Activated CD4-positive, alpha-beta memory T cell treated with anti-CD3 and anti-CD28 coated beads, Interleukin-2, amount 10 ng/mL, durations not matched to agents 7 days and 5 days (primary cell): ENCODE measurements around the gene DISP2. TPM values are rescaled to one million over a fixed set of nuclear protein-coding genes. Genes with fewer than 3 reads are reported as not detected.

Experiments
- CTCF ChIA-PET: fragments of 350-600 bp; sonication (Branson Sonifier 250); formaldehyde crosslinking; loops from one replicate; lab custom pipeline; 2021; ENCODE audit warnings: antibody characterized with exemption, inconsistent platforms; lab: Charles Lee
- POLR2A ChIA-PET: fragments of 350-600 bp; sonication (Branson Sonifier 250); formaldehyde crosslinking; loops from one replicate; lab custom pipeline; 2021; ENCODE audit warnings: antibody characterized with exemption; lab: Charles Lee
- DNase-seq: peaks from one replicate; pipeline ENCODE4 v3.0.0-alpha.2; 2020
- H3K27ac Mint-ChIP-seq: one replicate; pipeline ENCODE4 v1.8.0; 2021; ENCODE audit warnings: mild to moderate bottlenecking, mixed read lengths
- H3K27me3 Mint-ChIP-seq: one replicate; pipeline ENCODE4 v1.8.0; 2021; ENCODE audit warnings: mixed read lengths
- H3K36me3 Mint-ChIP-seq: one replicate; pipeline ENCODE4 v1.8.0; 2021; ENCODE audit warnings: low read depth, mixed read lengths
- H3K4me1 Mint-ChIP-seq: one replicate; pipeline ENCODE4 v1.8.0; 2021; ENCODE audit warnings: mixed read lengths
- H3K4me3 Mint-ChIP-seq: one replicate; pipeline ENCODE4 v1.8.0; 2021; ENCODE audit warnings: mild to moderate bottlenecking, mixed read lengths
- H3K9me3 Mint-ChIP-seq: one replicate; pipeline ENCODE4 v1.8.0; 2021; ENCODE audit warnings: mixed read lengths
- total RNA-seq, 2 experiments: library from RNA; stranded (reverse); gene quantifications; one replicate each; pipeline ENCODE4 v1.2.3, GENCODE V29; 2021

DISP2 gene
- total RNA-seq, 2 experiments from 2014 or later: 0.03 to 0.18 TPM

DNA sequence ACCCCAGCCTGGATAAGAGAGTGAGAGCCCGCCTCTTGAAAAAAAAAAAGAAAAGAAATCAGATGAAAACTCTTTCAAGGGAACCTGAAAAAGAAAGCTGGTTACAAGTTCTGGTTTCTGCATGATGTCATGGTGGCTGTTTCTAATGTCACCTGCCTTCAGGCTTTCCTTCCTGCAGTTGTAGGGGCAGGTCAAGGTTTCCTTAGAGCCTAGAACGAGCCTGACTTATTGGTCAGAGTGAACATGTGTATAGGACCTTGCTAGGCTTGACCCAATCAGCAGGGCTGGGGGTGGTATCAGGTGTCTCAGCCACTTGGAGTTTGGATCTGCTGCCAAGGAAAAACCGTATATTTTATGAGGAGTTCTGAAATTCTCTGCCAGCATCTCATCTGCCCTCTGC, 51.3 kb downstream of the DISP2 start:
- peaks cover 48% of the 10 kb centered on the region for H3K4me1 Mint-ChIP-seq
- CTCF ChIA-PET: interaction anchor here (1.0 kb wide), 1 partner anchor 72 kb away, joined by 5 read pairs; no protein-coding TSS in a partner anchor
- no peak for DNase-seq
- no peaks in the 10 kb centered on the region for H3K27me3 Mint-ChIP-seq
- peaks cover 36% of the 10 kb centered on the region for H3K36me3 Mint-ChIP-seq
- H3K27ac Mint-ChIP-seq: peak overlapping the region; percentile 5
- H3K4me3 Mint-ChIP-seq: no peak overlapping the region
- POLR2A ChIA-PET: interaction anchor here (1.2 to 2.2 kb wide), 3 partner anchors 10 to 26 kb away, joined by 3 to 6 read pairs (median 5); no protein-coding TSS in a partner anchor
- H3K9me3 Mint-ChIP-seq: no peaks in the 10 kb centered on the region

DNA sequence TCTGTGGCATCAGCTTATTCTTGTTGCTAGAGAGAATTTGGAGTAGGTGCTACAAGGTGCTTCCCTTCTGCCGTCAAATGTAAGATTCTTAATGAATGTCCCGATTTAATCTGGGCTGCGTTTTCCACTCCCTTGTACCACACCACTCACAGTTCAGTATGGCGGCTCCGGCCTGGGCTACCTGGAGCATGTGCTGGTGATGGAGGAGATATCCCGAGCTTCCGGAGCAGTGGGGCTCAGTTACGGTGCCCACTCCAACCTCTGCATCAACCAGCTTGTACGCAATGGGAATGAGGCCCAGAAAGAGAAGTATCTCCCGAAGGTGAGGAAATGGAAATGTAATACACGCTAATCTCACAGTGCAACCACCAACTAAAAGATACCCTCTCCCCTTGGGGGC, 52.5 kb downstream of the DISP2 start:
- POLR2A ChIA-PET: interaction anchor here (1.2 to 1.3 kb wide), 2 partner anchors 15 to 39 kb away, joined by 3 read pairs; no protein-coding TSS in a partner anchor
- Mint-ChIP-seq H3K27me3 (no peaks in the 10 kb centered on the region), H3K9me3 (no peaks in the 10 kb centered on the region), H3K4me1 (peaks cover 37% of the 10 kb centered on the region), H3K4me3 (no peak overlapping the region), H3K27ac (peak overlapping the region; percentile 1), H3K36me3 (peaks cover 42% of the 10 kb centered on the region)
- no peak for DNase-seq
- CTCF ChIA-PET: no interaction called here

DNA sequence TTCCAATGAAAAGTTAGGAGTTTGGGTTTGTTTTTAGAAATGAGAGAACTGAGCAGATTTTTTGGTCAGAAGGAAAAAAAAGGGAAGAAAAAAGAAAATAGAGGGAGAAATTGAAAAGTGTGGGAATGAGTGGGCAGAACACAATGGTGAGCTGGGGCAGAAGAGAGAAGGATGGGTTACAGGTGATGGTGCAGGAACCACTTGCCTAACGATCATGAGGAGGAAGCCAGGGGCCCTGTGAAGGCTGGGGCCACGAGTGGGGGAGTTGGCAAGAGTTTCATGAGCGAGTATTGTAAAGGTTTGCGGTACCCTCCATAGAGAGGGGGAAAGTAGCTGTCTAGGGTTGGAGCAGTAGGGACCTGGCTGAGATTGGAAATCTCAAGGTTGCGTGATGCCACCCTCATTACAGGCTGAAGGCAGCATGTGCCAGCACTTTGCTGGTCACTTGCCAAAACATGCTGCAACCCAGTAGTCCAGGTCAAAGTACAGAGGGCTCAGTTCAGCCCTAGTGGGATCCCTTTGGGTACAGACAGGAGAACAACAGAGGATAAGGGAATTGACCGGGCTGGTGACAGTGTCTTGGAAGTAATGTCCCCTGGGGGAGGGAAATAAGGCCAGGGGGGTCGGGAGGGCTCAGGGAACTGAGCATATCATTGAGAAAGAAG, 54.2 kb downstream of the DISP2 start:
- Mint-ChIP-seq H3K4me1 (peaks cover 26% of the 10 kb centered on the region), H3K27me3 (no peaks in the 10 kb centered on the region), H3K36me3 (peaks cover 46% of the 10 kb centered on the region), H3K9me3 (no peaks in the 10 kb centered on the region), H3K4me3 (no peak overlapping the region), H3K27ac (no peak overlapping the region)
- ChIA-PET POLR2A (no interaction called here), CTCF (no interaction called here)
- DNase-seq: no peak

DNA sequence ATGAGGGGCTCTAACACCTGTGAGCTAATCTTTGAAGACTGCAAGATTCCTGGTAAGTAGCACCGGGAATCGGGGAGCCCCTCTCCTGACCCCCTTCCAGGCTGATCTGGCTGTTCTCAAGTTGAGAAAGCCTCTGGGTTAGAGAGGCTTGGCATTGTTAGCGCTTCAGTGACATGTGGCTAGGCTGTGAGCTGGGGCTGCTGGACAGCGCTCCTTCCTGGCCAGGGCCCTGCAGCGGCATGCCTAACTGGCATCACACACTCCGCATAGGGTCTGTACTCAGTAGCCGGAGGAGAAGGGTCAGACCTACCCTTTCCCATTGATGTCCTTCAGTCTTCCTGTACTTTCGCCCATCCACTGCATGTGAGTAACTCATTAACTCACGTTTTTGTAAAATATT, 55.0 kb downstream of the DISP2 start:
- ChIA-PET CTCF (interaction anchor here (2.9 kb wide), 1 partner anchor 74 kb away, joined by 10 read pairs; no protein-coding TSS in a partner anchor), POLR2A (no interaction called here)
- H3K27me3 Mint-ChIP-seq: no peaks in the 10 kb centered on the region
- H3K4me1 Mint-ChIP-seq: peaks cover 18% of the 10 kb centered on the region
- no peak for DNase-seq
- no peak overlapping the region for H3K4me3 Mint-ChIP-seq
- peaks cover 46% of the 10 kb centered on the region for H3K36me3 Mint-ChIP-seq
- no peak overlapping the region for H3K27ac Mint-ChIP-seq
- H3K9me3 Mint-ChIP-seq: no peaks in the 10 kb centered on the region

DNA sequence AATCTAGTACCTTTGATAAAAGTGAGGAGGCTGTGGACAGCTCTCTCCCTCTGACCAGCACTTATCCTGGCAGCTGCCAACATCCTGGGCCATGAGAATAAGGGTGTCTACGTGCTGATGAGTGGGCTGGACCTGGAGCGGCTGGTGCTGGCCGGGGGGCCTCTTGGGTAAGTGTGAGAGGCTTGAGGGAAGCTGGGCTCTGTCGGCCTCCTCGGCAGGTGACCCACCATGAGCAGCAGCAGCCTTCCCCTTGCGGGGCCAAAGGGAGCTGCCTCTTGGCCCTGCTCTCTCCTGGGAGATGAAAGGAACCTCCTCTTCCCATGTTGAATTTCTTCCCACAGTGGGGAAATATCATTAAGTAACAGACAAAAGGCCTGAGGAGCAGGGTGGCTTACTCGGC, 56.8 kb downstream of the DISP2 start:
- no peaks in the 10 kb centered on the region for H3K9me3 Mint-ChIP-seq
- H3K27ac Mint-ChIP-seq: no peak overlapping the region
- no peak overlapping the region for H3K4me3 Mint-ChIP-seq
- POLR2A ChIA-PET: interaction anchor here (0.8 to 1.2 kb wide), 2 partner anchors 10 to 27 kb away, joined by 3 read pairs; partner anchors contain the start of gene BAHD1
- peaks cover 4% of the 10 kb centered on the region for H3K4me1 Mint-ChIP-seq
- peaks cover 43% of the 10 kb centered on the region for H3K36me3 Mint-ChIP-seq
- no peak for DNase-seq
- CTCF ChIA-PET: interaction anchor here (0.7 to 2.9 kb wide), 3 partner anchors 9 to 76 kb away, joined by 3 to 10 read pairs (median 5); partner anchors contain the start of gene IVD
- H3K27me3 Mint-ChIP-seq: no peaks in the 10 kb centered on the region

DNA sequence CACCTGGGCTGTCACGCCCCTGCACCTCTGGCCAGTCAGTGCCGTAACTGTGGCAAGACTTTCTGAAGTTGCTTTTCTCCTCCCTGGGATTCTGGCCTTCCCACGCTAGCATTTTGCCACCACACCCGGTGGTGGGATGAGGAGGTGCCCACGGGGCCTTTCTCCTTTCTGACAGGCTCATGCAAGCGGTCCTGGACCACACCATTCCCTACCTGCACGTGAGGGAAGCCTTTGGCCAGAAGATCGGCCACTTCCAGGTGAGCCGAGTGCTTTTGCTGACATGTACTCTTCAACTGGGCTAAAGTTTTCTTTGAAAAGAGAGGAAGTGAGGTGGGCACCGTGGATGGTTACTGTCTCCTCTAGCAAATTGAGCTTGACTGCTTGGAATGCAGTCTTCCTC, 57.2 kb downstream of the DISP2 start:
- POLR2A ChIA-PET: interaction anchor here (1.0 to 1.2 kb wide), 2 partner anchors 9 to 26 kb away, joined by 3 read pairs; partner anchors contain the start of gene BAHD1
- no peak for DNase-seq
- H3K9me3 Mint-ChIP-seq: no peaks in the 10 kb centered on the region
- peaks cover under 1% of the 10 kb centered on the region for H3K4me1 Mint-ChIP-seq
- no peaks in the 10 kb centered on the region for H3K27me3 Mint-ChIP-seq
- no peak overlapping the region for H3K27ac Mint-ChIP-seq
- CTCF ChIA-PET: interaction anchor here (2.9 kb wide), 1 partner anchor 76 kb away, joined by 10 read pairs; no protein-coding TSS in a partner anchor
- H3K36me3 Mint-ChIP-seq: peaks cover 40% of the 10 kb centered on the region
- no peak overlapping the region for H3K4me3 Mint-ChIP-seq

DNA sequence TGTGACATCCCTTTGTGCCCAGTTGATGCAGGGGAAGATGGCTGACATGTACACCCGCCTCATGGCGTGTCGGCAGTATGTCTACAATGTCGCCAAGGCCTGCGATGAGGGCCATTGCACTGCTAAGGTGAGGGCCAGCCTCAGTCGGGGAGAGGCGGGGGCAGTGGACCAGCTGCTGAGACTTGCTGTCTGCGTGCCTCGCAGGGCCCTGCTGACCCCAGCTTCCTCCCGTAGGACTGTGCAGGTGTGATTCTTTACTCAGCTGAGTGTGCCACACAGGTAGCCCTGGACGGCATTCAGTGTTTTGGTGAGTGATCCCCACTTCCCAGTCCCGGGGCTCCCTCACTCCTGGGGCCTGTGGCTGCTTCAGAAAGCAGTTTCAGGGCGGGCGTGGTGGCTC, 58.0 kb downstream of the DISP2 start:
- Mint-ChIP-seq H3K27me3 (peaks cover 1% of the 10 kb centered on the region), H3K9me3 (no peaks in the 10 kb centered on the region), H3K27ac (no peak overlapping the region), H3K36me3 (peaks cover 32% of the 10 kb centered on the region), H3K4me3 (no peak overlapping the region), H3K4me1 (no peaks in the 10 kb centered on the region)
- CTCF ChIA-PET: interaction anchor here (0.7 kb wide), 1 partner anchor 71 kb away, joined by 4 read pairs; no protein-coding TSS in a partner anchor
- no peak for DNase-seq
- POLR2A ChIA-PET: interaction anchor here (1.0 to 1.6 kb wide), 3 partner anchors 10 to 48 kb away, joined by 3 to 7 read pairs (median 3); partner anchors contain the start of gene BAHD1

DNA sequence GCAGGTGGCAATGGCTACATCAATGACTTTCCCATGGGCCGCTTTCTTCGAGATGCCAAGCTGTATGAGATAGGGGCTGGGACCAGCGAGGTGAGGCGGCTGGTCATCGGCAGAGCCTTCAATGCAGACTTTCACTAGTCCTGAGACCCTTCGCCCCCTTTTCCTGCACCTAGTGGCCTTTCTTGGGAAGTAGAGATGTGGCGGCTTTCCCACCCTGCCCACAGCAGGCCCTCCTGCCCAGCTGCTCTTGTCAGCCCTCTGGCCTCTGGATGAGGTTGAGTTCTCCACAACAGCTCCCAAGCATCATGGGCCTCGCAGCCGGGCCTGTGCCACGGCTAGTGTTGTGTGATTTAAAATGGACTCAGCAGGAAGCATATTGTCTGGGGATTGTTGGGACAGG, 60.1 kb downstream of the DISP2 start:
- peaks cover 16% of the 10 kb centered on the region for H3K36me3 Mint-ChIP-seq
- peaks cover 1% of the 10 kb centered on the region for H3K27me3 Mint-ChIP-seq
- CTCF ChIA-PET: interaction anchor here (1.0 to 1.2 kb wide), 2 partner anchors 73 to 80 kb away, joined by 3 read pairs; no protein-coding TSS in a partner anchor
- POLR2A ChIA-PET: interaction anchor here (1.3 to 1.7 kb wide), 2 partner anchors 12 to 14 kb away, joined by 3 to 4 read pairs; partner anchors contain the start of gene IVD
- H3K9me3 Mint-ChIP-seq: no peaks in the 10 kb centered on the region
- DNase-seq: no peak
- no peak overlapping the region for H3K4me3 Mint-ChIP-seq
- H3K4me1 Mint-ChIP-seq: peaks cover 2% of the 10 kb centered on the region
- peak overlapping the region; percentile 8 for H3K27ac Mint-ChIP-seq

DNA sequence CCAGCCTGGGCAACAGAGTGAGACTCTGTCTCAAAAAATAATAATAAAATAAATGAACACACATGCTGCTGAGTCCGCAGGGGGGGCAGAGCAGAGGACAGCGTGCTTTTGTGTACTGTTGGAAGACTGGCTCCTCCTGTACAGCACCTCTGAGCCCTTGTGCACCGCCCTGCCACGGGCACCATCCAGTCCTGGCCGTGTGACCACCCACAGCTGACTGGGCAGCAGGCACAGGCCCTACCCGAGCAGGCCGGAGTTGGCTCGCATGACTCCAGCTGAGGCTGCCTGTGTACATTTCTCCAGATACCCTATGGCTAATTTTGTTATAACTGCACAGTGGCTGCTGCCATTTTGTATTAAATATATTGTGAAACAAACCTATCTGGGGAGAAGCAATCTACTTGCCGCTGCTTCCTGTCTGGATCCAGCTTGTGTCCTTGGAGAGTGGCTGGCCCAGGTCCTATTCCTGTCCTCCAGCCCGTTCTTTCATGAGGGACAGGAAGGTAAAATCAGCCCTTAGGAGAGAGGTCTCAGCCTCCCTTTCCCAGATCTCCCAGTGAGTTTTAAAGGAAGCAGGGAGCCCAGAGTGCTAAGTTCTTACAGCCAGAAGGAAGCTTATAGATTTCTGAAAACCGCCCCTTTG, 62.2 kb downstream of the DISP2 start:
- ChIA-PET POLR2A (interaction anchor here (2.2 to 2.3 kb wide), 2 partner anchors 12 to 52 kb away, joined by 5 to 10 read pairs; no protein-coding TSS in a partner anchor), CTCF (interaction anchor here (0.9 to 7.4 kb wide), 6 partner anchors 9 to 202 kb away, joined by 3 to 143 read pairs (median 5); partner anchors contain the start of genes CCDC9B and IVD)
- Mint-ChIP-seq H3K4me3 (no peak overlapping the region), H3K27me3 (peaks cover 1% of the 10 kb centered on the region), H3K4me1 (peaks cover 2% of the 10 kb centered on the region), H3K36me3 (peaks cover 7% of the 10 kb centered on the region), H3K9me3 (no peaks in the 10 kb centered on the region), H3K27ac (no peak overlapping the region)
- no peak for DNase-seq

DNA sequence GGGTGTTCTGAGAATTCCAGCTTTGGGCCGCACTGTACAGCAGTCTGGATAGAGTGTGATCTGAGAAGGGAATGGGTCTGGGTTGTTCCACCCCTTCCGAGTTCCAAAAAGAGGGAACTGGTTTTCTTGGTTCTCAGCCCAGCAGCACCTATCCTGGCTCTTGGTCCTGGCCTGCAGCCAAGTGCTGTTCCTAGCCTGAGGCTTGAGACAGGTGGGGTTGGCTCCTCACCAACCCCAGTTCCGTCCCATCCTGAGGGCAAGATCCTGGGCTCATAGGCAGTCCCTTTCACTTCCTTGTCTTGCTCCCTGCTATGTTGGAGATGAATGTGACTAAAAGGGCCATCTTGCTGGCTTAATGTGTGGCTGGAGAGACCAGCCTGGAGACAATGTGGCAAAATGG, 62.8 kb downstream of the DISP2 start:
- Mint-ChIP-seq H3K27me3 (peaks cover 1% of the 10 kb centered on the region), H3K4me1 (peaks cover 2% of the 10 kb centered on the region), H3K27ac (no peak overlapping the region), H3K36me3 (peaks cover 2% of the 10 kb centered on the region), H3K9me3 (no peaks in the 10 kb centered on the region), H3K4me3 (no peak overlapping the region)
- CTCF ChIA-PET: interaction anchor here (0.9 to 7.4 kb wide), 8 partner anchors 9 to 203 kb away, joined by 3 to 143 read pairs (median 8); partner anchors contain the start of genes CCDC9B, INAFM2 and IVD
- no peak for DNase-seq
- POLR2A ChIA-PET: interaction anchor here (1.1 to 2.3 kb wide), 3 partner anchors 13 to 53 kb away, joined by 3 to 10 read pairs (median 5); no protein-coding TSS in a partner anchor

DNA sequence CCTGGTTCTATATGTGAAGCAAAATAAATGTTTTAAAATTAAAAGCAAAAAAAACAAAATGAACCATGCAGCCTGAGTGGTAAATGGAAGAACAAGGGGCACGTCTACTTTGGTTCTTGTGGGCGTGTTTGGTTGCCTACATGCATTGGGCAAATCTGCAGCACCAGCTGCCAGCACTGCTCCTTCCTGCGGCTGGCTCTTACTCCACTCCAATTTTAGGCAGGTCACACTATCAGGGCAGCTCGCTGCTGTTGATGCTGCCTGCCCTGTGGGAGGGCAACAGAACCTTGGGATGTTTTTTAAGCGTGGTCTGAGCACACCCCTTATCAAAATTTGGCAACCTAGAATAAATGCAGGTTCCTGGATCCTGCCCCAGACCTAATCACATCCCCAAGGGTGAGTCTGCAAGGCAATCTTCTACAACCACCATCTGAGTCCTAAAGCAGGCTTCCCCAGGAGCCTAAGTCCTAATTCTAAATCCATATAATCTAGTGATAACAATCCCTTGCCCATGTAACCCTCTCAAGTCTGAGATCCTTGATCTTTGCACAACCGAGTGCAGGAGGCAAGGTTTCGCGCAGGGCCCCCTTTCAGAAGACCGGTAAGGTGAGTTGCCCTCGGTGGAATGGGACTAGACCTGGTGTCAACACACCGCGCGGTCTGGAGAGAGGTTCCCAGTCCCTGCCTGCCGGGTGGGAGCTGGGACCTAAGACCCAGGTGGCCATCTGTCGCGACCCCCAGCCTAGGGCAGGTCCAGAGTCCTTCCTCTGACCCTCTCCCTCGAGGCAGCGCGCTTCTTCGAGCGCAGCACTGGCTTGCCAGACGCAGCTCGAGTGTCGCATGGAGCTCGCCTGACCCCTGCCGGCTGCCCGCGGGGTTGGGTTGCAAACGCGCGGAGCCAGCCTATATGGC, 63.5 kb downstream of the DISP2 start:
- ChIA-PET CTCF (interaction anchor here (0.6 to 7.4 kb wide), 21 partner anchors 15 to 150 kb away, joined by 3 to 143 read pairs (median 5); partner anchors contain the start of genes BAHD1, CCDC9B, INAFM2 and IVD), POLR2A (interaction anchor here (0.7 to 2.2 kb wide), 8 partner anchors 13 to 79 kb away, joined by 3 to 10 read pairs (median 4); partner anchors contain the start of genes BAHD1, IVD and KNSTRN)
- H3K4me3 Mint-ChIP-seq: no peak overlapping the region
- peaks cover 2% of the 10 kb centered on the region for H3K4me1 Mint-ChIP-seq
- peak; percentile 84 for DNase-seq
- H3K27me3 Mint-ChIP-seq: peaks cover 1% of the 10 kb centered on the region
- no peak overlapping the region for H3K27ac Mint-ChIP-seq
- H3K36me3 Mint-ChIP-seq: no peaks in the 10 kb centered on the region
- no peaks in the 10 kb centered on the region for H3K9me3 Mint-ChIP-seq
